ENCODE results near the gene CCDC17.

GRCh38 chr1:45654540-45655280 is 30.9 kb upstream of the CCDC17 start:
- TF ChIP-seq GATA3 (IDR thresholded peaks at IDR 0.05; ENCODE audit: low read depth, low read length) = no peak
- no peak for TF ChIP-seq GATA2 (IDR thresholded peaks at IDR 0.05; ENCODE audit: low read depth, low read length)
